Loucy (cell line): ENCODE measurements around the gene RPIA.
A peak's percentile ranks its signal among the peaks of the same experiment; 100 is the strongest.

Experiments used
- H2AFZ ChIP-seq: fragments of 200-600 bp; sonication (generic); 2 replicates; pipeline ENCODE4 v1.6.0; 2016; ENCODE audit warnings: antibody characterized with exemption, mild to moderate bottlenecking, low read length, moderate library complexity
- H3F3A ChIP-seq: fragments of 200-600 bp; 2 replicates; pipeline ENCODE4 v1.6.0; 2016; ENCODE audit warnings: antibody characterized with exemption, low read depth, mild to moderate bottlenecking
- H3K27me3 ChIP-seq: fragments of 200-600 bp; sonication (generic); 2 replicates; pipeline ENCODE4 v1.6.1; 2014; ENCODE audit warnings: low read length, mild to moderate bottlenecking; ENCODE audit not compliant: insufficient read depth, poor library complexity, severe bottlenecking
- H3K36me3 ChIP-seq: fragments of 200-600 bp; sonication (generic); 2 replicates; pipeline ENCODE4 v1.6.1; 2016; ENCODE audit warnings: low read length; ENCODE audit not compliant: insufficient read depth
- H3K4me1 ChIP-seq: fragments of 200-600 bp; sonication (generic); 2 replicates; pipeline ENCODE4 v1.5.1; 2014; ENCODE audit warnings: low read length, mild to moderate bottlenecking; ENCODE audit not compliant: insufficient read depth, poor library complexity, severe bottlenecking
- H3K4me2 ChIP-seq: fragments of 200-600 bp; sonication (generic); 2 replicates; pipeline ENCODE4 v1.6.0; 2014; ENCODE audit warnings: antibody characterized with exemption, low read length, low read depth, mild to moderate bottlenecking; ENCODE audit not compliant: poor library complexity, severe bottlenecking
- H3K4me3 ChIP-seq: fragments of 200-600 bp; sonication (generic); 2 replicates; pipeline ENCODE4 v1.5.1; 2014; ENCODE audit warnings: low read length, mild to moderate bottlenecking, mixed read lengths; ENCODE audit not compliant: poor library complexity, severe bottlenecking
- H3K79me2 ChIP-seq: fragments of 200-600 bp; sonication (generic); 2 replicates; pipeline ENCODE4 v1.6.1; 2014; ENCODE audit warnings: low read length; ENCODE audit not compliant: insufficient read depth
- H3K9ac ChIP-seq: fragments of 200-600 bp; sonication (generic); 2 replicates; pipeline ENCODE4 v1.6.0; 2014; ENCODE audit warnings: mild to moderate bottlenecking, low read depth, low read length, moderate library complexity; ENCODE audit not compliant: poor library complexity, severe bottlenecking
- H3K9me2 ChIP-seq: fragments of 200-600 bp; sonication (generic); replicated peaks from 2 replicates; pipeline ENCODE4 v1.6.1; 2016; ENCODE audit warnings: low read depth, low read length, mixed read lengths
- H3K9me3 ChIP-seq: fragments of 200-600 bp; sonication (generic); 2 replicates; pipeline ENCODE4 v1.6.1; 2014; ENCODE audit warnings: mild to moderate bottlenecking, antibody characterized with exemption, low read length, low read depth; ENCODE audit not compliant: insufficient read depth
- H4K20me1 ChIP-seq: fragments of 200-600 bp; sonication (generic); 2 replicates; pipeline ENCODE4 v1.6.0; 2014; ENCODE audit warnings: antibody characterized with exemption, low read length, mild to moderate bottlenecking; ENCODE audit not compliant: insufficient read depth, poor library complexity, severe bottlenecking
- EZH2phosphoT487 ChIP-seq: fragments of 200-600 bp; IDR thresholded peaks from 2 replicates; pipeline ENCODE4 v1.6.1; 2018; ENCODE audit warnings: antibody characterized with exemption, mild to moderate bottlenecking, moderate library complexity, borderline replicate concordance
- TF ChIP-seq, protein P1 (sequence below): fragments of 200-600 bp; sonication (generic); conservative IDR thresholded peaks from 2 replicates; pipeline ENCODE4 v1.5.1; 2014; ENCODE audit warnings: mild to moderate bottlenecking, antibody characterized with exemption, low read length

RPIA gene

DNA sequence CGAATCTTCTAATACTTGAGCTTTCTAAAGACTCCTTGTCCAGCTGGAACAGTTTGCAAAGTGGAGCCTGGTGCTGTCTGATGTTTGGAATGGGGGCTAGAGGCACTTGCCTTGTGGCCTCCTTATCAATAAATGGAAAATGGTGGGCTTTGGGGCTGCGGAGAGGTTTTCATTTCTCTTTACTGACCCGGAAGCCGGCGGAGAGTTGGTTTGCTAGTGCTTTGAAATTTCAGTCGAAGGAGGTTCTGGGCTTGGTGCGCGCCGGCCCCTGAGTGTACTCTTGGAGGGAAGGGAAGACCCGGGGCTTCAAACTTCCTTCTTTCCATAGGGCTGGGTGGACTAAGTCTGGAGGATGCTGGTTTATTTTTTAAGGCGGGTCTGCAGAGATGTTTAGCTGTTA, 714 bp downstream of the RPIA start:
- peak overlapping the region; percentile 95 for H3K4me3 ChIP-seq
- peaks cover 3% of the 10 kb centered on the region for H4K20me1 ChIP-seq
- no peaks in the 10 kb centered on the region for H3K27me3 ChIP-seq
- H3K9me2 ChIP-seq: no peaks in the 10 kb centered on the region
- peak overlapping the region; percentile 91 for H3K4me2 ChIP-seq
- no peaks in the 10 kb centered on the region for H3F3A ChIP-seq
- H3K36me3 ChIP-seq: no peaks in the 10 kb centered on the region
- H3K9ac ChIP-seq: peak overlapping the region; percentile 85
- peak overlapping the region; percentile 88 for H2AFZ ChIP-seq
- H3K4me1 ChIP-seq: peaks cover 54% of the 10 kb centered on the region
- no peaks in the 10 kb centered on the region for H3K9me3 ChIP-seq
- H3K79me2 ChIP-seq: peaks cover 62% of the 10 kb centered on the region
- TF ChIP-seq, protein P1, sequence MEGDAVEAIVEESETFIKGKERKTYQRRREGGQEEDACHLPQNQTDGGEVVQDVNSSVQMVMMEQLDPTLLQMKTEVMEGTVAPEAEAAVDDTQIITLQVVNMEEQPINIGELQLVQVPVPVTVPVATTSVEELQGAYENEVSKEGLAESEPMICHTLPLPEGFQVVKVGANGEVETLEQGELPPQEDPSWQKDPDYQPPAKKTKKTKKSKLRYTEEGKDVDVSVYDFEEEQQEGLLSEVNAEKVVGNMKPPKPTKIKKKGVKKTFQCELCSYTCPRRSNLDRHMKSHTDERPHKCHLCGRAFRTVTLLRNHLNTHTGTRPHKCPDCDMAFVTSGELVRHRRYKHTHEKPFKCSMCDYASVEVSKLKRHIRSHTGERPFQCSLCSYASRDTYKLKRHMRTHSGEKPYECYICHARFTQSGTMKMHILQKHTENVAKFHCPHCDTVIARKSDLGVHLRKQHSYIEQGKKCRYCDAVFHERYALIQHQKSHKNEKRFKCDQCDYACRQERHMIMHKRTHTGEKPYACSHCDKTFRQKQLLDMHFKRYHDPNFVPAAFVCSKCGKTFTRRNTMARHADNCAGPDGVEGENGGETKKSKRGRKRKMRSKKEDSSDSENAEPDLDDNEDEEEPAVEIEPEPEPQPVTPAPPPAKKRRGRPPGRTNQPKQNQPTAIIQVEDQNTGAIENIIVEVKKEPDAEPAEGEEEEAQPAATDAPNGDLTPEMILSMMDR: no peak
- no peak for TF ChIP-seq EZH2phosphoT487

DNA sequence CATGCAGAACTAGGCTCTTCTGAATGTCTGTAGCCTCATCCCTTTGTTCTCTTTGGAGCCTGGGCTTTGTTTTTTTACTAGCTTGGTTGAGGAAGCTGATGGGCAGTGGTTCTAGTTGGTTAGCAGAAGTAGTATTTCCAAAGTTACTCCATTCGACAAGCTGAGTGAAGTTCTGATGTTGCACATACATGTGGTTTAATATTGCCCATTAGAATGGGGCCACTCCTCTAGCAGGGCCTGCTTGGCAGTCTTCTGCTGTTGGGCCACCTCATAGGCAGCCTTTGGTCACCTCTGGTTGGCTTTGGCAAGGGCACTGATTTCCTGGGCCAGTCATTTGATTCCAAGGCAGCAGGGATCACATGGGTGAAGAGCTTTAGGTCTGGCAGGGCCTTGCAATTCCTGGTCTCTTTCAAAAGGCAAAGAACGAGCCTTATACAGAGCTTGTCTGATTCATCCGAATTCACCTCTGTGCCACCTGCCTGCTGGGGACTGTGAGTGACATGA, 2.5 kb downstream of the RPIA start:
- H3K4me2 ChIP-seq: peak overlapping the region; percentile 91
- H3F3A ChIP-seq: no peaks in the 10 kb centered on the region
- peaks cover 72% of the 10 kb centered on the region for H3K4me1 ChIP-seq
- H3K9me2 ChIP-seq: no peaks in the 10 kb centered on the region
- H3K27me3 ChIP-seq: no peaks in the 10 kb centered on the region
- peaks cover 3% of the 10 kb centered on the region for H4K20me1 ChIP-seq
- no peaks in the 10 kb centered on the region; the same call in 1 of the 2 replicates for H3K36me3 ChIP-seq
- no peaks in the 10 kb centered on the region for H3K9me3 ChIP-seq
- H3K79me2 ChIP-seq: peaks cover 77% of the 10 kb centered on the region
- peak overlapping the region; percentile 33 for H3K9ac ChIP-seq
- no peak for TF ChIP-seq EZH2phosphoT487
- TF ChIP-seq, protein P1: no peak
- no peak overlapping the region for H2AFZ ChIP-seq
- H3K4me3 ChIP-seq: peak overlapping the region; percentile 95

DNA sequence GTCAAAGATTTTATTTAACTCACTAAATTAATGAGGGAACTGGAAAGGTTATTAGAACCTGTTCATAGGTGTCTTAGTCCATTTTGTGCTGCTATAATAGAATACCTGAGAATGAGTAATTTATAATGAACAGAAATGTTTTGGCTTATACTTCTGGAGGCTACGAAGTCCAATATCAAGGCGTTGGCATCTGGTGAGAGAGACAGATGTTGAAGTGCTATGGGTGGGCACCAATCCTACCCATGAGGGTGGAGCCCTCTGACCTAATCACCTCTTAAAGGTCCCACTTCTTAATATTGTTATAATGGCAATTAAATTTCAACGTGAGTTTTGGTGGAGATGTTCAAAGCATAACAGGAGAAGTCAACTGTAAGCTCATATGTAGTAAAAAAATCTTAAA, 5.1 kb downstream of the RPIA start:
- H4K20me1 ChIP-seq: peaks cover 3% of the 10 kb centered on the region

More for the DNA sequence above, 5.1 kb downstream of the RPIA start:
- peak overlapping the region; percentile 63 for H3K9ac ChIP-seq
- peaks cover 62% of the 10 kb centered on the region for H3K4me1 ChIP-seq
- no peaks in the 10 kb centered on the region for H3F3A ChIP-seq
- H3K9me3 ChIP-seq: no peaks in the 10 kb centered on the region
- peaks cover 15% of the 10 kb centered on the region; the same call in 1 of the 2 replicates for H3K36me3 ChIP-seq
- peak overlapping the region; percentile 72 for H3K4me3 ChIP-seq
- H3K9me2 ChIP-seq: no peaks in the 10 kb centered on the region
- peak overlapping the region; percentile 82 for H3K4me2 ChIP-seq
- no peak for TF ChIP-seq EZH2phosphoT487
- TF ChIP-seq, protein P1: no peak
- peaks cover 91% of the 10 kb centered on the region for H3K79me2 ChIP-seq
- no peak overlapping the region for H2AFZ ChIP-seq
- no peaks in the 10 kb centered on the region for H3K27me3 ChIP-seq
